Measurements from ENCODE around the gene PSMB10.

Gene PSMB10

GRCh38 chr16:67936124-67936879, at the start of gene PSMB10:
PSMB10 (minus strand) TSS chr16:67936850; CDS start chr16:67936749, 101 bp downstream.
- peak within 1 kb of the TSS; percentile 92 to 97 for H3K4me3 ChIP-seq (replicated peaks in 1 of 2; ENCODE audit: low read depth in 2 of 2, low read length in 2 of 2)

GRCh38 chr16:67982011-67982696, 45.5 kb upstream of the PSMB10 start:
- TF ChIP-seq CTCF (IDR thresholded peaks at IDR 0.05; ENCODE audit: low read depth, low read length), result no peak

More at GRCh38 chr16:67936124-67936879, at the start of gene PSMB10:
- no peak for TF ChIP-seq CTCF (IDR thresholded peaks at IDR 0.05; ENCODE audit: low read depth, low read length)
- DNase-seq (ENCODE audit: low read depth in 2 of 2), result peak; percentile 69 to 70

GRCh38 chr16:67979955-67980678, 43.5 kb upstream of the PSMB10 start, which contains the start of gene DPEP3:
DPEP3 (minus strand) TSS chr16:67980499; CDS start chr16:67980380, 119 bp downstream.
- TF ChIP-seq CTCF (IDR thresholded peaks at IDR 0.05; ENCODE audit: low read depth, low read length), result peak; percentile 36
- DNase-seq (ENCODE audit: low read depth in 2 of 2), result no peak
- no peak within 1 kb of the TSS for H3K4me3 ChIP-seq (replicated peaks in 1 of 2; ENCODE audit: low read depth in 2 of 2, low read length in 2 of 2)

More at GRCh38 chr16:67982011-67982696, 45.5 kb upstream of the PSMB10 start:
- no peak overlapping the region for H3K4me3 ChIP-seq (replicated peaks in 1 of 2; ENCODE audit: low read depth in 2 of 2, low read length in 2 of 2)
- no peak for DNase-seq (ENCODE audit: low read depth in 2 of 2)

- no peak overlapping the region for H3K4me3 ChIP-seq (replicated peaks in 1 of 2; ENCODE audit: low read depth in 2 of 2, low read length in 2 of 2)
- no peak for DNase-seq (ENCODE audit: low read depth in 2 of 2)
- TF ChIP-seq CTCF (IDR thresholded peaks at IDR 0.05; ENCODE audit: low read depth, low read length), result no peak
Measured at GRCh38 chr16:67977469-67978227, 41.0 kb upstream of the PSMB10 start.

GRCh38 chr16:67977005-67977404, 40.4 kb upstream of the PSMB10 start:
- TF ChIP-seq CTCF (IDR thresholded peaks at IDR 0.05; ENCODE audit: low read depth, low read length), result no peak
- no peak for DNase-seq (ENCODE audit: low read depth in 2 of 2)
- H3K4me3 ChIP-seq (replicated peaks in 1 of 2; ENCODE audit: low read depth in 2 of 2, low read length in 2 of 2), result no peak overlapping the region

GRCh38 chr16:67976205-67976604, 39.6 kb upstream of the PSMB10 start:
- H3K4me3 ChIP-seq (replicated peaks in 1 of 2; ENCODE audit: low read depth in 2 of 2, low read length in 2 of 2), result no peak overlapping the region
- DNase-seq (ENCODE audit: low read depth in 2 of 2), result no peak
- no peak for TF ChIP-seq CTCF (IDR thresholded peaks at IDR 0.05; ENCODE audit: low read depth, low read length)
